ENCODE results near the gene SNX14.

DNA sequence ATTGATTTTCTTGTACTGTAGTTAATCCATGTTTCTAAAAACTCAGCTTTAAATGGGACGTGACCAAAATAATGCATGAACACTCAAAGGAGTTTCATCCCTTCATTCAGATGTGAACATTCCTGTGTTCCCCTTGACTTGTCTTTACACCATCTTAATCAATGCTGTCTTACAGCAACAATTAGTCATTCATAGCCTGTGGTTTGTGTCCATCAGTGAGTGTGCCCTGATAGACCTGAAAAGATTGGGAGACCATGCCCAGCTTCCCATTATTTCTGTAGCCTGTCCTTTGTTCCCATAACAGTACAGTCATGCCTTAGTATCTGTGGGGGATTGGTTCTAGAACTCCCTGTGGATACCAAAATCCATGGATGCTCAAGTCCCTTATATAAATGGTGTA is 119.9 kb downstream of the SNX14 start:
- TF ChIP-seq, protein P1, sequence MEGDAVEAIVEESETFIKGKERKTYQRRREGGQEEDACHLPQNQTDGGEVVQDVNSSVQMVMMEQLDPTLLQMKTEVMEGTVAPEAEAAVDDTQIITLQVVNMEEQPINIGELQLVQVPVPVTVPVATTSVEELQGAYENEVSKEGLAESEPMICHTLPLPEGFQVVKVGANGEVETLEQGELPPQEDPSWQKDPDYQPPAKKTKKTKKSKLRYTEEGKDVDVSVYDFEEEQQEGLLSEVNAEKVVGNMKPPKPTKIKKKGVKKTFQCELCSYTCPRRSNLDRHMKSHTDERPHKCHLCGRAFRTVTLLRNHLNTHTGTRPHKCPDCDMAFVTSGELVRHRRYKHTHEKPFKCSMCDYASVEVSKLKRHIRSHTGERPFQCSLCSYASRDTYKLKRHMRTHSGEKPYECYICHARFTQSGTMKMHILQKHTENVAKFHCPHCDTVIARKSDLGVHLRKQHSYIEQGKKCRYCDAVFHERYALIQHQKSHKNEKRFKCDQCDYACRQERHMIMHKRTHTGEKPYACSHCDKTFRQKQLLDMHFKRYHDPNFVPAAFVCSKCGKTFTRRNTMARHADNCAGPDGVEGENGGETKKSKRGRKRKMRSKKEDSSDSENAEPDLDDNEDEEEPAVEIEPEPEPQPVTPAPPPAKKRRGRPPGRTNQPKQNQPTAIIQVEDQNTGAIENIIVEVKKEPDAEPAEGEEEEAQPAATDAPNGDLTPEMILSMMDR (IDR thresholded peaks at IDR 0.05): no peak
- TF ChIP-seq POLR2A (IDR thresholded peaks at IDR 0.05): no peak

All from body of pancreas (tissue), 4 donors.